ENCODE data around the gene TNFAIP2. TPM values are rescaled to one million over a fixed set of nuclear protein-coding genes. Genes with fewer than 3 reads are reported as not detected.

Gene TNFAIP2
- total and polyA plus RNA-seq, 3 experiments from 2014 or later: 0.70 to 1.4 TPM; not detected in 1

GRCh38 chr14:103130965-103131364, 7.7 kb downstream of the TNFAIP2 start:
- H3K27me3 Mint-ChIP-seq: peaks cover 3 to 10% of the 10 kb centered on the region in 2 donors
- H3K36me3 Mint-ChIP-seq: no peaks in the 10 kb centered on the region
- Histone ChIP-seq H3K27me3 (ENCODE audit: insufficient read depth, low read length, poor library complexity, severe bottlenecking) (no peaks in the 10 kb centered on the region), H3K27ac (ENCODE audit: low read depth, low read length) (no peak overlapping the region), H3K9me3 (ENCODE audit: low read length) (no peaks in the 10 kb centered on the region), H3K36me3 (ENCODE audit: insufficient read depth, low read length) (no peaks in the 10 kb centered on the region), H3K4me1 (ENCODE audit: insufficient read depth, low read length) (no peaks in the 10 kb centered on the region), H3K4me3 (ENCODE audit: low read length) (no peak overlapping the region)
- H3K4me3 Mint-ChIP-seq: no peak overlapping the region
- no peak for DNase-seq
- no peaks in the 10 kb centered on the region for H3K4me1 Mint-ChIP-seq
- ChIA-PET CTCF (interaction anchor here (1.5 kb wide), 1 partner anchor 26 kb away, joined by 6 read pairs; no protein-coding TSS in a partner anchor), POLR2A (no interaction called here)
- H3K27ac Mint-ChIP-seq: no peak overlapping the region
- H3K9me3 Mint-ChIP-seq: no peaks in the 10 kb centered on the region

GRCh38 chr14:103131580-103131979, 8.3 kb downstream of the TNFAIP2 start:
- no peaks in the 10 kb centered on the region for H3K4me1 Mint-ChIP-seq
- no peaks in the 10 kb centered on the region for H3K9me3 Mint-ChIP-seq
- H3K27ac ChIP-seq (ENCODE audit: low read depth, low read length): no peak overlapping the region
- no peaks in the 10 kb centered on the region for H3K36me3 Mint-ChIP-seq
- no peaks in the 10 kb centered on the region for H3K9me3 ChIP-seq (ENCODE audit: low read length)
- ChIA-PET CTCF (interaction anchor here (1.5 kb wide), 1 partner anchor 27 kb away, joined by 6 read pairs; no protein-coding TSS in a partner anchor), POLR2A (no interaction called here)
- no peak overlapping the region for H3K27ac Mint-ChIP-seq
- no peaks in the 10 kb centered on the region for H3K4me1 ChIP-seq (ENCODE audit: insufficient read depth, low read length)
- H3K4me3 ChIP-seq (ENCODE audit: low read length): no peak overlapping the region
- H3K36me3 ChIP-seq (ENCODE audit: insufficient read depth, low read length): no peaks in the 10 kb centered on the region
- DNase-seq: no peak
- H3K4me3 Mint-ChIP-seq: no peak overlapping the region
- H3K27me3 ChIP-seq (ENCODE audit: insufficient read depth, low read length, poor library complexity, severe bottlenecking): no peaks in the 10 kb centered on the region
- peaks cover 3 to 10% of the 10 kb centered on the region in 2 donors for H3K27me3 Mint-ChIP-seq

- H3K4me1 Mint-ChIP-seq: no peaks in the 10 kb centered on the region
- ChIA-PET CTCF (no interaction called here), POLR2A (no interaction called here)
- no peaks in the 10 kb centered on the region for H3K27me3 ChIP-seq (ENCODE audit: insufficient read depth, low read length, poor library complexity, severe bottlenecking)
- H3K27ac Mint-ChIP-seq: no peak overlapping the region
- H3K9me3 ChIP-seq (ENCODE audit: low read length): no peaks in the 10 kb centered on the region
- no peak for DNase-seq
- no peak overlapping the region for H3K27ac ChIP-seq (ENCODE audit: low read depth, low read length)
- no peaks in the 10 kb centered on the region for H3K36me3 ChIP-seq (ENCODE audit: insufficient read depth, low read length)
- no peaks in the 10 kb centered on the region for H3K4me1 ChIP-seq (ENCODE audit: insufficient read depth, low read length)
- H3K27me3 Mint-ChIP-seq: peaks cover 5 to 10% of the 10 kb centered on the region in 2 donors
- no peak overlapping the region for H3K4me3 Mint-ChIP-seq
- no peak overlapping the region for H3K4me3 ChIP-seq (ENCODE audit: low read length)
- H3K9me3 Mint-ChIP-seq: no peaks in the 10 kb centered on the region
- H3K36me3 Mint-ChIP-seq: no peaks in the 10 kb centered on the region
These were observed 9.3 kb downstream of the TNFAIP2 start for GRCh38 chr14:103132381-103133209.

DNA sequence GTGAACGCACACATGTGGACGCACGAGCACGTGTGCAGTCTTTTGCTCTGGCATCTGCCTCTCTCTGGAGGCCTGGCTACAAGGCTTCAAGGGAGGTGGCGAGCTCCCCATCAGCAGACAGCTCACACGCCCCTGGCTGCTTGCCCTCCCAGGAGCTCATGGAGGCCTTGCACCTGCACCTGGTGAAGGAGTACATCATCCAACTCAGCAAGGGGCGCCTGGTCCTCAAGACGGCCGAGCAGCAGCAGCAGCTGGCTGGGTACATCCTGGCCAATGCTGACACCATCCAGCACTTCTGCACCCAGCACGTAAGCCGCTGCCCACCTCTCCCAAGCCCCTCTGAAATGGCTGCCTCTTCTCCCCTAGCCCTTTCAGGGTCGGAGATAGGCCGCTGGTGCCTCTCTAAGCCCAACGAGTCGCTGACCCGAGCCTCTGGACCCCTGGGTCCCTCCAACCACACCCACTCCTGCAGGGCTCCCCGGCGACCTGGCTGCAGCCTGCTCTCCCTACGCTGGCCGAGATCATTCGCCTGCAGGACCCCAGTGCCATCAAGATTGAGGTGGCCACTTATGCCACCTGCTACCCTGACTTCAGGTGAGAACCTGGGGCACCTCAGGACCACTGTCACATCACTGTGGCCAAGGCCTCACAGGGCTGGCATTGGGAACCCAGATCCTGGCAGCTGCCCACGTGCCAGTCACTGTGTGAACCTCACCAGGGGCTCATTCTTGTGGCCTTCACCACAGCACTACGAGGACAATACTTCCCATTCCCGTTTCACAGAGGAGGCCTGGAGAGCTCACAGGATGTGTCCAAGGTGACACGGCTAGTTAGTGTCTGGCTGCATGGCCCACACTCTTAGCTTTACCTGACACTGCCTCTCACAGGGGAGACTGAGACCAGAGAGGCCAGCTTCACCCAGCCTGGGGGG, 10.2 kb downstream of the TNFAIP2 start:
- DNase-seq: no peak
- POLR2A ChIA-PET: no interaction called here
- H3K4me1 ChIP-seq (ENCODE audit: insufficient read depth, low read length): no peaks in the 10 kb centered on the region
- CTCF ChIA-PET: no interaction called here
- H3K27me3 ChIP-seq (ENCODE audit: insufficient read depth, low read length, poor library complexity, severe bottlenecking): no peaks in the 10 kb centered on the region
- Mint-ChIP-seq H3K4me3 (no peak overlapping the region), H3K36me3 (no peaks in the 10 kb centered on the region), H3K27ac (peak overlapping the region in 1 of 8 donors; percentile 72), H3K27me3 (peaks cover 5 to 10% of the 10 kb centered on the region in 2 donors), H3K4me1 (no peaks in the 10 kb centered on the region), H3K9me3 (no peaks in the 10 kb centered on the region)
- H3K36me3 ChIP-seq (ENCODE audit: insufficient read depth, low read length): no peaks in the 10 kb centered on the region
- no peak overlapping the region for H3K4me3 ChIP-seq (ENCODE audit: low read length)
- no peaks in the 10 kb centered on the region for H3K9me3 ChIP-seq (ENCODE audit: low read length)
- no peak overlapping the region for H3K27ac ChIP-seq (ENCODE audit: low read depth, low read length)

DNA sequence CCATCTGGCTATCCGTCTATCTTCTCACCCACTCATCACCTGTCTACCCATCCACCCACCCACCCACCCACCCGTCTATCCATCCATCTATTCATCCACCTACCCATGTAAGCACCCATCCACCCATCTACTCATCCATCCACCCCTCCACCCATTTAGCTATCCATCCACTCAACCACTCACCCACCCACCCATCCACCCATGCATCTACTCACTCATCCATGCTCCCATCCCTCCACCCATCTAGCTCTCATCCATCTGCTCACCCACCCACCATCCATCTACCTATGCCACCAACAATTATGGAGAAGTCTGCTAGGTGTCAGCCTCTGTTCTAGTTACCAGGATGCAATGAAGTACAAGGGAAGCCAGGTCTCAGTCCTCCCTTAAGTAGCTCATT, 11.1 kb downstream of the TNFAIP2 start:
- peaks cover 3 to 6% of the 10 kb centered on the region in 2 donors for H3K27me3 Mint-ChIP-seq
- Histone ChIP-seq H3K9me3 (ENCODE audit: low read length) (no peaks in the 10 kb centered on the region), H3K27ac (ENCODE audit: low read depth, low read length) (no peak overlapping the region), H3K27me3 (ENCODE audit: insufficient read depth, low read length, poor library complexity, severe bottlenecking) (no peaks in the 10 kb centered on the region), H3K4me1 (ENCODE audit: insufficient read depth, low read length) (no peaks in the 10 kb centered on the region), H3K4me3 (ENCODE audit: low read length) (no peak overlapping the region), H3K36me3 (ENCODE audit: insufficient read depth, low read length) (no peaks in the 10 kb centered on the region)
- no peak overlapping the region for H3K27ac Mint-ChIP-seq
- no peaks in the 10 kb centered on the region for H3K4me1 Mint-ChIP-seq
- H3K4me3 Mint-ChIP-seq: no peak overlapping the region
- POLR2A ChIA-PET: no interaction called here
- CTCF ChIA-PET: no interaction called here
- no peak for DNase-seq
- no peaks in the 10 kb centered on the region for H3K36me3 Mint-ChIP-seq
- no peaks in the 10 kb centered on the region for H3K9me3 Mint-ChIP-seq

DNA sequence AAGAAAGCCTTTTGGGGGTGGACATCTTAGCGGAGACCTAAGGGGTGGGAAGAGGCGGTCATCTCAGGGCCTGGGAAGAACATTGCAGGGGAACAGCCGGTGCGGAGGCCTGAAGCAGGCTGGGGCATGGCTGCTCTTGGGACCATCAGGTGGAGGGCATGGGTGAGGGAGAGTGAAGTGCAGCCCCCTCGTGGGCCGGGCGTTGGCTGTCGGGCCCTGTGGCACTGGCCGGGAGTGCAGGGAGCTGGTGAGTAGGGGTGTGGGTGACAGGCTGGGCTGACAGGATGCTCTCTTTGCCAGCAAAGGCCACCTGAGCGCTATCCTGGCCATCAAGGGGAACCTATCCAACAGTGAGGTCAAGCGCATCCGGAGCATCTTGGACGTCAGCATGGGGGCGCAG, 11.7 kb downstream of the TNFAIP2 start:
- Histone ChIP-seq H3K9me3 (ENCODE audit: low read length) (no peaks in the 10 kb centered on the region), H3K4me1 (ENCODE audit: insufficient read depth, low read length) (no peaks in the 10 kb centered on the region), H3K27me3 (ENCODE audit: insufficient read depth, low read length, poor library complexity, severe bottlenecking) (no peaks in the 10 kb centered on the region), H3K4me3 (ENCODE audit: low read length) (no peak overlapping the region), H3K36me3 (ENCODE audit: insufficient read depth, low read length) (no peaks in the 10 kb centered on the region), H3K27ac (ENCODE audit: low read depth, low read length) (no peak overlapping the region)
- H3K36me3 Mint-ChIP-seq: no peaks in the 10 kb centered on the region
- POLR2A ChIA-PET: no interaction called here
- no peaks in the 10 kb centered on the region for H3K4me1 Mint-ChIP-seq
- no peak overlapping the region for H3K4me3 Mint-ChIP-seq
- no peaks in the 10 kb centered on the region for H3K9me3 Mint-ChIP-seq
- H3K27me3 Mint-ChIP-seq: peaks cover 7% of the 10 kb centered on the region in 2 donors
- no peak overlapping the region for H3K27ac Mint-ChIP-seq
- DNase-seq: no peak
- CTCF ChIA-PET: no interaction called here

DNA sequence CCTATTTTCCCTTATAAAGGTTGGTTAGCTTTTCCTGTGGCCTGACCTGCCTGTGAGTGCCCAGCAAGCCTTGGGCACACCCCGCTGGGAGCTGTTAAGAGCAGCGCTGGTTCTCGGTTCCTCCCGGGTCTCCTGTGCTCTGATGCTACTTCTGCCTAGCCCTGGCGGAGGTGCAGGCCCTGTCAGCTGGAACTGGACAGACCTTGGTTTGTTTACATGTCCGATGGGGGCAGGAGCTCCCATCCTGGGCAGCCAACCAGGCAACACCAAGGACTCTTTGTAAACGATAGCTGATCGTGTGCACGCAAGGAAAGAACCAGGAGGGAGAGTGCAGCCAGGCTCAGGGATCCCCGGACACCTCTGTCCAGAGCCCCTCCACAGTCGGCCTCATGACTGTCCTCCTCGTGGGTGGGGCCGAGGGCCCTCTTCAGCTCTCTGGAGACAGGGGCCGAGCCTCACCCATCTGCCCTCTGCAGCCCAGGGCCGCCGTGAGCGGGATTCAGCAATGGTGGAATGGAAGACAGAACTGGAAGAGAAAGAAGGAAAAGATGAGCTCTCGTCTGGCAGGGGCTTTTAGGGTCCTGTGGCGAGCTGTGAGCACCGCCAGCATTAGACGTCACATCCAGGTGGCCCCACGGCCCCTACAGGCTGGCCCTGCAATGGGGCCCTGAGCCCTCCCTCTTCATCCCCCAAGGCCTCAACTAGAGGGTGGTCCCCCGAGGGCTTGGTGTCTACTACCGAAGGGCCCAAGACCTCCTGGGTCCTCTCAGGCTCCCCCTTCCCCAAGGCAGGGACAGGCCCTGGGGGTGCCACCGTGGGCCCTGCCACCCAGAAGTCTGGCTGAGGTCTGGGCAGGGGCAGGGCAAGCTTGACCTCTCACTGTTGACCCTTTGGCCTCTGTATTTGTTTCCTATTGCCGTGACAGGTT, 12.3 kb downstream of the TNFAIP2 start:
- ChIA-PET CTCF (no interaction called here), POLR2A (no interaction called here)
- Mint-ChIP-seq H3K27ac (peak overlapping the region in 1 of 8 donors; percentile 69), H3K27me3 (peaks cover 7 to 11% of the 10 kb centered on the region in 2 donors), H3K9me3 (no peaks in the 10 kb centered on the region), H3K4me1 (peaks cover 0 to 4% (median 4%) of the 10 kb centered on the region in 3 donors), H3K36me3 (no peaks in the 10 kb centered on the region), H3K4me3 (no peak overlapping the region)
- DNase-seq: no peak
- Histone ChIP-seq H3K4me1 (ENCODE audit: insufficient read depth, low read length) (no peaks in the 10 kb centered on the region), H3K27ac (ENCODE audit: low read depth, low read length) (no peak overlapping the region), H3K27me3 (ENCODE audit: insufficient read depth, low read length, poor library complexity, severe bottlenecking) (no peaks in the 10 kb centered on the region), H3K36me3 (ENCODE audit: insufficient read depth, low read length) (no peaks in the 10 kb centered on the region), H3K4me3 (ENCODE audit: low read length) (no peak overlapping the region), H3K9me3 (ENCODE audit: low read length) (no peaks in the 10 kb centered on the region)
